Smooth muscle cell (in vitro differentiated cells): ENCODE results near the gene DIAPH3. TPM values are rescaled to one million over a fixed set of nuclear protein-coding genes. Genes with fewer than 3 reads are reported as not detected.

ENCODE experiments used
- DNase-seq: peaks from one replicate; lab custom pipeline; 2025; ENCODE audit not compliant: unreplicated experiment; lab: John Stamatoyannopoulos, UW
- H2AFZ ChIP-seq: fragments of 200-600 bp; sonication (generic); 2 replicates; pipeline ENCODE4 v1.6.0; 2016; ENCODE audit warnings: antibody characterized with exemption, low read depth, mild to moderate bottlenecking
- H3F3A ChIP-seq: fragments of 200-600 bp; sonication (generic); 2 replicates; pipeline ENCODE4 v1.6.0; 2017; ENCODE audit warnings: antibody characterized with exemption, low read depth
- H3K27ac ChIP-seq: fragments of 200-600 bp; sonication (generic); 2 replicates; pipeline ENCODE4 v1.5.1; 2016; ENCODE audit warnings: low read depth, mild to moderate bottlenecking
- H3K27me3 ChIP-seq: fragments of 200-600 bp; sonication (generic); 2 replicates; pipeline ENCODE4 v1.6.1; 2016; ENCODE audit warnings: low read depth, mild to moderate bottlenecking
- H3K36me3 ChIP-seq: fragments of 200-600 bp; sonication (generic); 2 replicates; pipeline ENCODE4 v1.5.1; 2016; ENCODE audit warnings: low read depth
- H3K4me1 ChIP-seq: fragments of 200-600 bp; sonication (generic); 2 replicates; pipeline ENCODE4 v1.5.1; 2016; ENCODE audit warnings: low read depth
- H3K4me2 ChIP-seq: fragments of 200-600 bp; sonication (generic); 2 replicates; pipeline ENCODE4 v1.6.0; 2016; ENCODE audit warnings: mild to moderate bottlenecking
- H3K4me3 ChIP-seq: fragments of 200-600 bp; sonication (generic); 2 replicates; pipeline ENCODE4 v1.5.1; 2016; ENCODE audit warnings: mild to moderate bottlenecking
- H3K79me2 ChIP-seq: fragments of 200-600 bp; sonication (generic); 2 replicates; pipeline ENCODE4 v1.6.0; 2016; ENCODE audit warnings: low read depth, mild to moderate bottlenecking
- H3K9ac ChIP-seq: fragments of 200-600 bp; sonication (generic); 2 replicates; pipeline ENCODE4 v1.6.0; 2016; ENCODE audit warnings: low read depth
- H3K9me3 ChIP-seq: fragments of 200-600 bp; sonication (generic); replicated peaks from 2 replicates; pipeline ENCODE4 v1.5.1; 2016; ENCODE audit warnings: low read depth
- H4K20me1 ChIP-seq: fragments of 200-600 bp; sonication (generic); 2 replicates; pipeline ENCODE4 v1.6.0; 2016; ENCODE audit warnings: low read depth
- WGBS: methylation state at CpG from one replicate; pipeline ENCODE4 v1.1.7; 2016; ENCODE audit warnings: low lambda C conversion rate; 5-methylcytosine and 5-hydroxymethylcytosine counted together
- polyA plus RNA-seq: library from polyadenylated mRNA; unstranded; fragments of >200 nt; fragmentation: Nextera tagmentation; extraction: Ambion mirVana; gene quantifications from 2 replicates; pipeline ENCODE4 v1.2.1, GENCODE V29; 2016
- total RNA-seq: library from RNA; depleted of rRNA; stranded (reverse); fragments of >200 nt; gene quantifications from 2 replicates; pipeline ENCODE4 v1.2.3, GENCODE V29; 2014
- TF ChIP-seq, protein P1 (sequence below): fragments of 200-600 bp; sonication (generic); IDR thresholded peaks from 2 replicates; pipeline ENCODE4 v1.5.1; 2017; ENCODE audit warnings: borderline replicate concordance, mild to moderate bottlenecking, antibody characterized with exemption; ENCODE audit not compliant: insufficient read depth, poor library complexity, severe bottlenecking

Gene DIAPH3
- total and polyA plus RNA-seq, 2 experiments from 2014 or later = 6.8 to 9.5 TPM

DNA sequence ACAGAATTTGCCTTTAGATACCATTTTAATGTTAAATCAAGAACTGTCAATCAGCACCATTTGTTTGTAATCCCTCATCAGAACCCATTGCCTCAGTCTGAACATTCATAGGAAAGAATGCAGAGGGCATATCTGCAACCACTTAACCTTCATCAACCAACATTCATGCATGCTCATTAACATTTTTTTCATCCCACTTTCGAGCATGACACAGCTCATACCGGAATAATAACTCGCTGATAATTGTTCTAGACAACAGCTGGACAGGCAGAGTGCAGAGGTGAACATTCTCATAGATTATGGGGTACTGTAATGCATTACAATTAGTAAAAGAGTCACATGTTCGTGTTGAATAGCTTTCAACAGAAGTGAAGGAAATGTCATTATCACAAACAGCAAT is 216.8 kb downstream of the DIAPH3 start:
- no peak overlapping the region for H3K27ac ChIP-seq
- H3K4me1 ChIP-seq = no peaks in the 10 kb centered on the region
- no peaks in the 10 kb centered on the region for H3K79me2 ChIP-seq
- DNase-seq = no peak
- no peak overlapping the region for H3K9ac ChIP-seq
- H3F3A ChIP-seq = no peaks in the 10 kb centered on the region
- H3K36me3 ChIP-seq = no peaks in the 10 kb centered on the region
- no peak overlapping the region for H3K4me3 ChIP-seq
- H4K20me1 ChIP-seq = no peaks in the 10 kb centered on the region
- H3K9me3 ChIP-seq = no peaks in the 10 kb centered on the region
- no peak overlapping the region for H3K4me2 ChIP-seq
- TF ChIP-seq, protein P1, sequence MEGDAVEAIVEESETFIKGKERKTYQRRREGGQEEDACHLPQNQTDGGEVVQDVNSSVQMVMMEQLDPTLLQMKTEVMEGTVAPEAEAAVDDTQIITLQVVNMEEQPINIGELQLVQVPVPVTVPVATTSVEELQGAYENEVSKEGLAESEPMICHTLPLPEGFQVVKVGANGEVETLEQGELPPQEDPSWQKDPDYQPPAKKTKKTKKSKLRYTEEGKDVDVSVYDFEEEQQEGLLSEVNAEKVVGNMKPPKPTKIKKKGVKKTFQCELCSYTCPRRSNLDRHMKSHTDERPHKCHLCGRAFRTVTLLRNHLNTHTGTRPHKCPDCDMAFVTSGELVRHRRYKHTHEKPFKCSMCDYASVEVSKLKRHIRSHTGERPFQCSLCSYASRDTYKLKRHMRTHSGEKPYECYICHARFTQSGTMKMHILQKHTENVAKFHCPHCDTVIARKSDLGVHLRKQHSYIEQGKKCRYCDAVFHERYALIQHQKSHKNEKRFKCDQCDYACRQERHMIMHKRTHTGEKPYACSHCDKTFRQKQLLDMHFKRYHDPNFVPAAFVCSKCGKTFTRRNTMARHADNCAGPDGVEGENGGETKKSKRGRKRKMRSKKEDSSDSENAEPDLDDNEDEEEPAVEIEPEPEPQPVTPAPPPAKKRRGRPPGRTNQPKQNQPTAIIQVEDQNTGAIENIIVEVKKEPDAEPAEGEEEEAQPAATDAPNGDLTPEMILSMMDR = no peak
- 70% methylated on average over 4 of the region's 4 CpGs for WGBS
- no peaks in the 10 kb centered on the region for H3K27me3 ChIP-seq
- H2AFZ ChIP-seq = no peak overlapping the region

DNA sequence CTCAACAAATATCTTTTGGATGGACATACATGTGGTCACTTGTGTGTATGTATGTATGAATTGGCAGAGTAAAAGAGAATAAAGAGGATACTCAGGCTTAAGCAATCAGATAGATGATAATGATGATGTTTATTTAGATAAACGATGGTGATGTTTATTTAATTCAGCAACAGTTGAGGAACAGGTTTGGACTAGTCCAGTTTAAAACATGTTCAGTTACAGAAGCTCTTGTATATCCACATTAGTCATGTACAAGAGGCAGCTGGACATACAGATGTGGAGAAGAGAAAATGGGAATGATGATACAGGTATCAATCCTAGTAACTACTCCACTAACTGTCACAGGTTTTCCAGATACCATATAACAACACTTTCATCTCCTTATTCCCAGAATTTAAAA is 232.1 kb downstream of the DIAPH3 start:
- Histone ChIP-seq H3K4me3 (no peak overlapping the region), H3K79me2 (no peaks in the 10 kb centered on the region), H3K9me3 (no peaks in the 10 kb centered on the region), H3F3A (no peaks in the 10 kb centered on the region), H2AFZ (no peak overlapping the region), H3K27me3 (no peaks in the 10 kb centered on the region), H3K27ac (no peak overlapping the region), H3K9ac (no peak overlapping the region), H3K4me1 (no peaks in the 10 kb centered on the region), H4K20me1 (no peaks in the 10 kb centered on the region), H3K36me3 (no peaks in the 10 kb centered on the region), H3K4me2 (no peak overlapping the region)
- TF ChIP-seq, protein P1 = no peak
- 94% methylated on average over 1 of the region's 1 CpG for WGBS
- DNase-seq = no peak

DNA sequence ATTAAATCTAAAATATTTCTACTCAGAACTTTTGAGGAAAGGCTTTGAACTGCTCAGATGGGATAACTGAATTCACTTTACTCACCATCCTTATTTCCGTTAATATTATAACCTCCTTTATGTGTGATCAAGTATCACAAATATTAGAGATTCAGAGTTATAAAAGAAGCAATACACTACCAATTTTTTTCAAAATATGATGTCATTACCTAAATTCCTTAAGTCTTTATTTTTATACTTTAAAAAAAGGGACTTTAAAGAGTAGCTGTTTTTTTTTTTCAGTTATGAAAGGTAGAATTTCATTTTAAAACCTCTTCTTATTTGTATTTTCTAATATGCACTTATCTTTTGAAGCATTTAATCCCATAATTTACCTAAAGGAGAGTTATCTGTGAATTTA is 239.5 kb downstream of the DIAPH3 start:
- TF ChIP-seq, protein P1 = no peak
- Histone ChIP-seq H3F3A (no peaks in the 10 kb centered on the region), H3K27ac (no peak overlapping the region), H3K9ac (no peak overlapping the region), H3K4me3 (no peak overlapping the region), H3K36me3 (no peaks in the 10 kb centered on the region), H4K20me1 (no peaks in the 10 kb centered on the region), H3K79me2 (no peaks in the 10 kb centered on the region), H3K4me1 (no peaks in the 10 kb centered on the region), H3K27me3 (no peaks in the 10 kb centered on the region), H2AFZ (no peak overlapping the region), H3K4me2 (no peak overlapping the region), H3K9me3 (no peaks in the 10 kb centered on the region)
- DNase-seq = no peak
- WGBS = 100% methylated on average over 1 of the region's 1 CpG

DNA sequence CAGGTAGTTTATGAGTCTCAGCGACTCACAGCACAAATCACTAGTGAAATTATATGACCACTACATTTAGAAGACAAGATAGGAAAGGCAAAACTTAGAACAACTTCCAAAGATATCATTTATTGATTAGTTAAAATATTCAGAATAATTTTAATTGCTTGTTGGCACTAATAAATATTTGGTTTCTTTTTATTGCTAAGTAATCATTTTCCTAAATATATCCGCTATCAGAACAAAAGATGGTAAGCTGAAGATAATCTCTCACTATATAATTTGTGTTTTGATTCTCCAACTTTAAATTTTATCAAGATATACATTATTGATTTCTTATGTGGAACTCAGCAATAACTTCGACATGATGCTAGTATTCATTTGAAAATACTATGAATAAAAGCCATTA is 248.5 kb downstream of the DIAPH3 start:
- no peak overlapping the region for H2AFZ ChIP-seq
- no peaks in the 10 kb centered on the region for H3K27me3 ChIP-seq
- DNase-seq = no peak
- 94% methylated on average over 3 of the region's 3 CpGs for WGBS
- no peak overlapping the region for H3K27ac ChIP-seq
- H4K20me1 ChIP-seq = no peaks in the 10 kb centered on the region
- H3K36me3 ChIP-seq = no peaks in the 10 kb centered on the region
- H3K4me1 ChIP-seq = no peaks in the 10 kb centered on the region
- TF ChIP-seq, protein P1 = no peak
- H3K9ac ChIP-seq = no peak overlapping the region
- no peak overlapping the region for H3K4me2 ChIP-seq
- no peaks in the 10 kb centered on the region for H3K79me2 ChIP-seq
- H3K4me3 ChIP-seq = no peak overlapping the region
- no peaks in the 10 kb centered on the region for H3K9me3 ChIP-seq
- no peaks in the 10 kb centered on the region for H3F3A ChIP-seq
